ENCODE results near the gene IFI35.

The IFI35 gene

GRCh38 chr17:43014649-43015542 lies 8.3 kb downstream of the IFI35 start:
- POLR2A ChIA-PET: interaction anchor here (1.0 kb wide), 1 partner anchor 17 kb away, joined by 3 read pairs; the partner anchor contains the start of gene RPL27
- H3K27ac ChIP-seq (ENCODE audit: extremely low read depth, low read depth, low read length): no peak overlapping the region; the same call in 1 of the 2 replicates
- TF ChIP-seq OSR2 (tag by site-specific recombination; IDR thresholded peaks at IDR 0.05): no peak
- TF ChIP-seq WT1 (tag by site-specific recombination; IDR thresholded peaks at IDR 0.05): peak; percentile 97
- no peak for TF ChIP-seq RBAK (tag by site-specific recombination; IDR thresholded peaks at IDR 0.05)
- peak; percentile 28; the same call in 1 of the 2 replicates for TF ChIP-seq KLF1 (tag by site-specific recombination; IDR thresholded peaks at IDR 0.05)
- TF ChIP-seq SALL2 (tag by site-specific recombination; IDR thresholded peaks at IDR 0.05; ENCODE audit: borderline replicate concordance): no peak
- TF ChIP-seq ZNF660 (tag by site-specific recombination; IDR thresholded peaks at IDR 0.05): no peak
- peaks cover 0 to 52% of the 10 kb centered on the region in 2 experiments; a peak in 2 of 3 replicates for H3K36me3 ChIP-seq (ENCODE audit: control insufficient read depth in 2 of 2, insufficient read depth in 1 of 2, low read length in 2 of 2)
- no peaks in the 10 kb centered on the region for H3K9me3 ChIP-seq (ENCODE audit: control insufficient read depth, insufficient read depth, low read depth, low read length)
- H3K4me1 ChIP-seq (ENCODE audit: control insufficient read depth, insufficient read depth, low read length): peaks cover 12% of the 10 kb centered on the region
- CTCF ChIA-PET: interaction anchor here (0.7 kb wide), 1 partner anchor 10 kb away, joined by 3 read pairs; no protein-coding TSS in a partner anchor
- H3K4me3 ChIP-seq (ENCODE audit: low read depth, low read length): no peak overlapping the region

- H3K9me3 ChIP-seq (ENCODE audit: control insufficient read depth, insufficient read depth, low read depth, low read length): no peaks in the 10 kb centered on the region
- peaks cover 0 to 54% of the 10 kb centered on the region in 2 experiments; a peak in 2 of 3 replicates for H3K36me3 ChIP-seq (ENCODE audit: control insufficient read depth in 2 of 2, insufficient read depth in 1 of 2, low read length in 2 of 2)
- no peak overlapping the region for H3K4me3 ChIP-seq (ENCODE audit: low read depth, low read length)
- peaks cover 12% of the 10 kb centered on the region for H3K4me1 ChIP-seq (ENCODE audit: control insufficient read depth, insufficient read depth, low read length)
- H3K27ac ChIP-seq (ENCODE audit: extremely low read depth, low read depth, low read length): no peak overlapping the region
- CTCF ChIA-PET: no interaction called here
- TF ChIP-seq ZIC2 (tag by site-specific recombination; IDR thresholded peaks at IDR 0.05): 0 out of 2 replicates have a peak, but pooled peaks have one; percentile 15
- TF ChIP-seq, protein P1, sequence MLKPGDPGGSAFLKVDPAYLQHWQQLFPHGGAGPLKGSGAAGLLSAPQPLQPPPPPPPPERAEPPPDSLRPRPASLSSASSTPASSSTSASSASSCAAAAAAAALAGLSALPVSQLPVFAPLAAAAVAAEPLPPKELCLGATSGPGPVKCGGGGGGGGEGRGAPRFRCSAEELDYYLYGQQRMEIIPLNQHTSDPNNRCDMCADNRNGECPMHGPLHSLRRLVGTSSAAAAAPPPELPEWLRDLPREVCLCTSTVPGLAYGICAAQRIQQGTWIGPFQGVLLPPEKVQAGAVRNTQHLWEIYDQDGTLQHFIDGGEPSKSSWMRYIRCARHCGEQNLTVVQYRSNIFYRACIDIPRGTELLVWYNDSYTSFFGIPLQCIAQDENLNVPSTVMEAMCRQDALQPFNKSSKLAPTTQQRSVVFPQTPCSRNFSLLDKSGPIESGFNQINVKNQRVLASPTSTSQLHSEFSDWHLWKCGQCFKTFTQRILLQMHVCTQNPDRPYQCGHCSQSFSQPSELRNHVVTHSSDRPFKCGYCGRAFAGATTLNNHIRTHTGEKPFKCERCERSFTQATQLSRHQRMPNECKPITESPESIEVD (tag by site-specific recombination; IDR thresholded peaks at IDR 0.05): no peak
- POLR2A ChIA-PET: interaction anchor here (1.0 kb wide), 1 partner anchor 18 kb away, joined by 3 read pairs; the partner anchor contains the start of gene RPL27
Observed at GRCh38 chr17:43015579-43015978, 9.0 kb downstream of the IFI35 start.

DNA sequence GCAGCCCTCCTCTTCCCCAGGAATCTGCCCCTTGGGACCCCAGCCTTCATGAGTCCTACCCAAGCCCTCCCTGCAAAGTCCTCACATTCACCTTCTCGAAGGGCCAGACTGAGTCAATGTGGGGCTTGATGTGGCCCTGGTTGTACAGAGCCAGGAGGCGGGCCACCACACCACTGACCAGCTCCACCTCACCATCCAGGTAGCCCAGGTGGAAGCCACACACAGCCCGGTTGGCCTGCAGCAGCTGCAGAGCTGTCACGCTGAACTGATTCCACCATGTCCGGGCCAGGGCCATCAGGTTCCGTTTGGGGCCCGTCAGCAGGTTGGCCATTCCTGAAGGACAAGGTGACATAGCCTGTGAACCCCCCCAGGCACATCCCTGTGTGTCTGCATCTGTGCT lies 9.6 kb downstream of the IFI35 start:
- peaks cover 0 to 54% of the 10 kb centered on the region in 2 experiments; a peak in 2 of 3 replicates for H3K36me3 ChIP-seq (ENCODE audit: control insufficient read depth in 2 of 2, insufficient read depth in 1 of 2, low read length in 2 of 2)
- H3K4me3 ChIP-seq (ENCODE audit: low read depth, low read length): no peak overlapping the region
- H3K9me3 ChIP-seq (ENCODE audit: control insufficient read depth, insufficient read depth, low read depth, low read length): no peaks in the 10 kb centered on the region
- CTCF ChIA-PET: no interaction called here
- no peak overlapping the region for H3K27ac ChIP-seq (ENCODE audit: extremely low read depth, low read depth, low read length)
- POLR2A ChIA-PET: no interaction called here
- H3K4me1 ChIP-seq (ENCODE audit: control insufficient read depth, insufficient read depth, low read length): peaks cover 12% of the 10 kb centered on the region
- TF ChIP-seq ZNF514 (tag by site-specific recombination; IDR thresholded peaks at IDR 0.05) (no peak), ZSCAN16 (tag by site-specific recombination; IDR thresholded peaks at IDR 0.05) (no peak), ZBTB1 (tag by site-specific recombination; IDR thresholded peaks at IDR 0.05) (no peak), ZFHX2 (tag by site-specific recombination; conservative IDR thresholded peaks at IDR 0.05) (no peak), ZNF311 (tag by site-specific recombination; IDR thresholded peaks at IDR 0.05; ENCODE audit: borderline replicate concordance) (no peak), PATZ1 (tag by site-specific recombination; IDR thresholded peaks at IDR 0.05) (no peak), ZNF626 (tag by site-specific recombination; IDR thresholded peaks at IDR 0.05) (no peak), EGR2 (tag by site-specific recombination; IDR thresholded peaks at IDR 0.05; ENCODE audit: low read depth) (no peak), ZNF138 (tag by site-specific recombination; IDR thresholded peaks at IDR 0.05; ENCODE audit: borderline replicate concordance) (no peak), GLIS1 (tag by site-specific recombination; IDR thresholded peaks at IDR 0.05) (no peak), KLF7 (tag by site-specific recombination; IDR thresholded peaks at IDR 0.05; ENCODE audit: borderline replicate concordance) (no peak)
- TF ChIP-seq, protein P2, sequence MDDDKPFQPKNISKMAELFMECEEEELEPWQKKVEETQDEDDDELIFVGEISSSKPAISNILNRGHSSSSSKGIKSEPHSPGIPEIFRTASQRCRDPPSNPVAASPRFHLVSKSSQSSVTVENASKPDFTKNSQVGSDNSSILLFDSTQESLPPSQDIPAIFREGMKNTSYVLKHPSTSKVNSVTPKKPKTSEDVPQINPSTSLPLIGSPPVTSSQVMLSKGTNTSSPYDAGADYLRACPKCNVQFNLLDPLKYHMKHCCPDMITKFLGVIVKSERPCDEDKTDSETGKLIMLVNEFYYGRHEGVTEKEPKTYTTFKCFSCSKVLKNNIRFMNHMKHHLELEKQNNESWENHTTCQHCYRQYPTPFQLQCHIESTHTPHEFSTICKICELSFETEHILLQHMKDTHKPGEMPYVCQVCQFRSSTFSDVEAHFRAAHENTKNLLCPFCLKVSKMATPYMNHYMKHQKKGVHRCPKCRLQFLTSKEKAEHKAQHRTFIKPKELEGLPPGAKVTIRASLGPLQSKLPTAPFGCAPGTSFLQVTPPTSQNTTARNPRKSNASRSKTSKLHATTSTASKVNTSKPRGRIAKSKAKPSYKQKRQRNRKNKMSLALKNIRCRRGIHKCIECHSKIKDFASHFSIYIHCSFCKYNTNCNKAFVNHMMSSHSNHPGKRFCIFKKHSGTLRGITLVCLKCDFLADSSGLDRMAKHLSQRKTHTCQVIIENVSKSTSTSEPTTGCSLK (tag by site-specific recombination; IDR thresholded peaks at IDR 0.05): no peak
- TF ChIP-seq, protein P3, sequence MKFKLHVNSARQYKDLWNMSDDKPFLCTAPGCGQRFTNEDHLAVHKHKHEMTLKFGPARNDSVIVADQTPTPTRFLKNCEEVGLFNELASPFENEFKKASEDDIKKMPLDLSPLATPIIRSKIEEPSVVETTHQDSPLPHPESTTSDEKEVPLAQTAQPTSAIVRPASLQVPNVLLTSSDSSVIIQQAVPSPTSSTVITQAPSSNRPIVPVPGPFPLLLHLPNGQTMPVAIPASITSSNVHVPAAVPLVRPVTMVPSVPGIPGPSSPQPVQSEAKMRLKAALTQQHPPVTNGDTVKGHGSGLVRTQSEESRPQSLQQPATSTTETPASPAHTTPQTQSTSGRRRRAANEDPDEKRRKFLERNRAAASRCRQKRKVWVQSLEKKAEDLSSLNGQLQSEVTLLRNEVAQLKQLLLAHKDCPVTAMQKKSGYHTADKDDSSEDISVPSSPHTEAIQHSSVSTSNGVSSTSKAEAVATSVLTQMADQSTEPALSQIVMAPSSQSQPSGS (tag by site-specific recombination; IDR thresholded peaks at IDR 0.05; ENCODE audit: low read depth): no peak
- TF ChIP-seq, protein P4, sequence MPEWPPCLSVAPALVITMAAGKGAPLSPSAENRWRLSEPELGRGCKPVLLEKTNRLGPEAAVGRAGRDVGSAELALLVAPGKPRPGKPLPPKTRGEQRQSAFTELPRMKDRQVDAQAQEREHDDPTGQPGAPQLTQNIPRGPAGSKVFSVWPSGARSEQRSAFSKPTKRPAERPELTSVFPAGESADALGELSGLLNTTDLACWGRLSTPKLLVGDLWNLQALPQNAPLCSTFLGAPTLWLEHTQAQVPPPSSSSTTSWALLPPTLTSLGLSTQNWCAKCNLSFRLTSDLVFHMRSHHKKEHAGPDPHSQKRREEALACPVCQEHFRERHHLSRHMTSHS (tag by site-specific recombination; IDR thresholded peaks at IDR 0.05): no peak

All from HEK293 (cell line).